Panc1 (cell line): ENCODE results near the gene TMTC2.

Source experiments
- CTCF ChIP-seq: fragments of 450-650 bp; IDR thresholded peaks from 2 replicates; pipeline ENCODE4 v1.5.1; 2017; ENCODE audit warnings: mild to moderate bottlenecking
- POLR2AphosphoS5 ChIP-seq: IDR thresholded peaks from 2 replicates; pipeline ENCODE4 v1.6.1; 2012; ENCODE audit warnings: mild to moderate bottlenecking, low read depth, low read length, moderate library complexity
- TCF7L2 ChIP-seq: IDR thresholded peaks from 2 replicates; pipeline ENCODE4 v1.6.1; 2011; ENCODE audit warnings: mild to moderate bottlenecking, low read depth, low read length, inconsistent platforms

DNA sequence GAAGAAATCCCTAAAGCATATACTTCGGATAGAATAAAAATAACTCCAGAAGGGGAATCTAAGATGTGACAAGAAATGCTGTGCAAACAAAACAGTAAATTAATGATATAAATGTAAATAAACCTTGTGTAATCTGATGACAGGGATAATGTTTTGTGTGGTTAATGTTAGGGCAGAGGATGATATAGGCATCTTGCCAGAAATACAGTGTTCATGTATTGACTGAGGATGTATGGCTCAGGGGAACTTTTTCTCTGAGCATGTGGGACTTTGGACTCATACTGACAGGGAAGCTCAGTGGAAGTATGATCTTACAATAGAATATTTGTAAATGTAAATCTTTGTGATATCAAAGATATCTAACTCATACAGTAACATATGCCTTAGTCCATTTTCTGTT lies 420.2 kb downstream of the TMTC2 start:
- TF ChIP-seq CTCF, result no peak
- TF ChIP-seq TCF7L2, result no peak
- no peak for TF ChIP-seq POLR2AphosphoS5
